ENCODE data around the gene PTP4A2. TPM values are rescaled to one million over a fixed set of nuclear protein-coding genes. Genes with fewer than 3 reads are reported as not detected.

The PTP4A2 gene
- polyA plus RNA-seq, 1 experiment, result 658 TPM

GRCh38 chr1:31924839-31925238, 13.3 kb downstream of the PTP4A2 start:
- Histone ChIP-seq H3K27ac (ENCODE audit: low read depth, low read length) (no peak overlapping the region), H3K4me3 (ENCODE audit: low read depth, low read length) (no peak overlapping the region), H3K27me3 (ENCODE audit: control insufficient read depth, insufficient read depth, low read length) (no peaks in the 10 kb centered on the region), H3K9me3 (ENCODE audit: control insufficient read depth, insufficient read depth, low read length) (no peaks in the 10 kb centered on the region)
- DNase-seq (ENCODE audit: low read depth, low spot score), result no peak
- POLR2A ChIA-PET, result no interaction called here
- TF ChIP-seq CTCF (IDR thresholded peaks at IDR 0.05; ENCODE audit: low read depth, low read length), result no peak
- CTCF ChIA-PET, result interaction anchor here (1.4 to 1.7 kb wide), 2 partner anchors 13 to 38 kb away, joined by 5 to 6 read pairs; partner anchors contain the start of gene PTP4A2

GRCh38 chr1:31923901-31924535, 14.2 kb downstream of the PTP4A2 start:
- no peak for TF ChIP-seq CTCF (IDR thresholded peaks at IDR 0.05; ENCODE audit: low read depth, low read length)
- no peaks in the 10 kb centered on the region for H3K27me3 ChIP-seq (ENCODE audit: control insufficient read depth, insufficient read depth, low read length)
- no peak overlapping the region for H3K27ac ChIP-seq (ENCODE audit: low read depth, low read length)
- no peaks in the 10 kb centered on the region for H3K9me3 ChIP-seq (ENCODE audit: control insufficient read depth, insufficient read depth, low read length)
- H3K4me3 ChIP-seq (ENCODE audit: low read depth, low read length), result no peak overlapping the region
- DNase-seq (ENCODE audit: low read depth, low spot score), result no peak
- ChIA-PET POLR2A (interaction anchor here (0.7 kb wide), 1 partner anchor 104 kb away, joined by 6 read pairs; no protein-coding TSS in a partner anchor), CTCF (interaction anchor here (0.5 to 1.7 kb wide), 4 partner anchors 11 to 162 kb away, joined by 3 to 6 read pairs (median 4); partner anchors contain the start of gene PTP4A2)

DNA sequence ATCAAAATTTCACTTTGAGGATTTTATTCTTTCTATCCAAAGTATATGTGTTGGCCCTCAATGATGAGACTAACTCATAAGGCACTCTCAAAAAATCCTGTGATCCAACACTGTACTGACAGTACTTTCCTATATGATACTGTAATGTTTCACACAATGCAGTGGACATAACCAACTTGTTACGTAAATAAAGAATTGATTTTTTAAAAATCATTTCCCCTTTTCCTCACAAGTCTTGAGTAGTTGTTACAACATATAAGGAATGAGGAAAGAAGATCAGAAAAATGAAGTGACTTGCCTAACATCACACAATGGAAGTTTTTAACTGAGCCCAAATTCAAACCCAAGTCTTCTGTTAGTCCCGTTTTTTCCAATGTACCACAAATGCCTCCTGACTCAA, 17.2 kb downstream of the PTP4A2 start:
- no peak for TF ChIP-seq CTCF (IDR thresholded peaks at IDR 0.05; ENCODE audit: low read depth, low read length)
- H3K9me3 ChIP-seq (ENCODE audit: control insufficient read depth, insufficient read depth, low read length), result no peaks in the 10 kb centered on the region
- H3K4me3 ChIP-seq (ENCODE audit: low read depth, low read length), result no peak overlapping the region
- H3K27me3 ChIP-seq (ENCODE audit: control insufficient read depth, insufficient read depth, low read length), result no peaks in the 10 kb centered on the region
- ChIA-PET CTCF (interaction anchor here (1.3 kb wide), 1 partner anchor 43 kb away, joined by 5 read pairs; no protein-coding TSS in a partner anchor), POLR2A (no interaction called here)
- no peak overlapping the region for H3K27ac ChIP-seq (ENCODE audit: low read depth, low read length)
- DNase-seq (ENCODE audit: low read depth, low spot score), result no peak

DNA sequence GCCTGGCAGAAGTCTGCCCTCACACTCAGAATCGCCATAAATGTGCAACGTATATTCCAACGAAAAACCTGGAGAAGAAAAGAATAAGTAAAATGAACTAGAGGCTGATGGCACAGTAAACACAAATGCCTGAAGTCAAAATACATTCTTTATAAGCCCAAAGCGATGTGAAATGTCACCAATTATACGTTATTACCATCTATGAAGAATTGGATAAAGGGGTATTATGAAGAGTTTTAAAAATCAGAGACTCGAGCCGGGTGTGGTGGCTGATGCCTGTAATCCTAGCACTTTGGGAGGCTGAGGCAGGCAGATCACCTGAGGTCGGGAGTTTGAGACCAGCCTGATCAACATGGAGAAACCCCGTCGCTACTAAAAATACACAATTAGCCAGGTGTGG, 18.6 kb downstream of the PTP4A2 start:
- Histone ChIP-seq H3K27me3 (ENCODE audit: control insufficient read depth, insufficient read depth, low read length) (no peaks in the 10 kb centered on the region), H3K27ac (ENCODE audit: low read depth, low read length) (no peak overlapping the region), H3K9me3 (ENCODE audit: control insufficient read depth, insufficient read depth, low read length) (no peaks in the 10 kb centered on the region), H3K4me3 (ENCODE audit: low read depth, low read length) (no peak overlapping the region)
- ChIA-PET CTCF (interaction anchor here (0.7 kb wide), 1 partner anchor 34 kb away, joined by 3 read pairs; no protein-coding TSS in a partner anchor), POLR2A (no interaction called here)
- no peak for TF ChIP-seq CTCF (IDR thresholded peaks at IDR 0.05; ENCODE audit: low read depth, low read length)
- DNase-seq (ENCODE audit: low read depth, low spot score), result no peak

DNA sequence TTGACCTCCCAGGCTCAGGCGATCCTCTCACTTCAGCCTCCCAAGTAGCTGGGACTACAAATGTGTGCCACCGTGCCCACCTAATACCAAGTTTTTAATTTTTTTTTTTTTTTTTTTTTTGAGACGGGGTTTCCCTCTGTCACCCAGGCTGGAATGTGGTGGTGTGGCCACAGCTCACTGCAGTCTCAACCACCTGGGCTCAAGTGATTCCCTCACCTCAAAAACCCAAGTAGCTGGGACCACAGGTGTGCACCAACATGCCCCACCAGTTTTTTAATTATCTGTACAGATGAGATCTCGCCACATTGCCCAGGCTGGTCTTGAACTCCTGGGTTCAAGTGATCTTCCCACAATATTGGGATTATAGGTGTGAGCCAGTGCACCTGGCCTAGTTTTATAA, 22.7 kb downstream of the PTP4A2 start:
- ChIA-PET CTCF (interaction anchor here (1.7 kb wide), 1 partner anchor 49 kb away, joined by 7 read pairs; no protein-coding TSS in a partner anchor), POLR2A (interaction anchor here (0.7 to 0.9 kb wide), 3 partner anchors 40 to 148 kb away, joined by 3 read pairs; no protein-coding TSS in a partner anchor)

More for the DNA sequence above, 22.7 kb downstream of the PTP4A2 start:
- Histone ChIP-seq H3K4me3 (ENCODE audit: low read depth, low read length) (no peak overlapping the region), H3K27me3 (ENCODE audit: control insufficient read depth, insufficient read depth, low read length) (no peaks in the 10 kb centered on the region), H3K27ac (ENCODE audit: low read depth, low read length) (no peak overlapping the region), H3K9me3 (ENCODE audit: control insufficient read depth, insufficient read depth, low read length) (no peaks in the 10 kb centered on the region)
- no peak for DNase-seq (ENCODE audit: low read depth, low spot score)
- no peak for TF ChIP-seq CTCF (IDR thresholded peaks at IDR 0.05; ENCODE audit: low read depth, low read length)

Data from AG04450 (cell line).